GM12872 (cell line): ENCODE measurements around the gene NBAS.

ENCODE experiments used
- CTCF ChIP-seq: IDR thresholded peaks from 3 replicates; pipeline ENCODE4 v1.5.1; 2011; ENCODE audit warnings: low read depth, mild to moderate bottlenecking, low read length, moderate library complexity; ENCODE audit not compliant: insufficient read depth

Gene NBAS

GRCh38 chr2:15222856-15223255, 338.3 kb downstream of the NBAS start:
- TF ChIP-seq CTCF, result no peak

- no peak for TF ChIP-seq CTCF
Observed at GRCh38 chr2:15220603-15221002, 340.5 kb downstream of the NBAS start.

- no peak for TF ChIP-seq CTCF
Observed at GRCh38 chr2:15218423-15219086, 342.6 kb downstream of the NBAS start.

- TF ChIP-seq CTCF, result no peak
Observed at GRCh38 chr2:15212249-15212648, 348.9 kb downstream of the NBAS start.

- TF ChIP-seq CTCF, result no peak
Observed at GRCh38 chr2:15206419-15206818, 354.7 kb downstream of the NBAS start.

- no peak for TF ChIP-seq CTCF
Observed at GRCh38 chr2:15205562-15205961, 355.6 kb downstream of the NBAS start.

GRCh38 chr2:15201009-15201408, 360.1 kb downstream of the NBAS start:
- no peak for TF ChIP-seq CTCF
